DND-41 (cell line): ENCODE data around the gene NOS1.

ENCODE experiments used
- ATAC-seq: fragments of 200-7000 bp; cut with Tn5 transposase; 3 replicates; pipeline ENCODE4 v1.9.1; 2021; ENCODE audit warnings: low read depth; ENCODE audit not compliant: insufficient read depth
- DNase-seq: peaks from one replicate; pipeline ENCODE4 v3.0.0-alpha.2; 2020
- H2AFZ ChIP-seq: 2 replicates; pipeline ENCODE4 v1.6.0; 2012; ENCODE audit warnings: low read depth, low read length
- H3K27ac ChIP-seq: 2 replicates; pipeline ENCODE4 v1.5.1; 2012; ENCODE audit warnings: low read length, inconsistent platforms
- H3K27me3 ChIP-seq: fragments of 200-600 bp; sonication (generic); 2 replicates; pipeline ENCODE4 v1.6.0; 2012; ENCODE audit warnings: low read length, mild to moderate bottlenecking, inconsistent platforms; ENCODE audit not compliant: insufficient read depth, poor library complexity
- H3K36me3 ChIP-seq: 2 replicates; pipeline ENCODE4 v1.5.1; 2012; ENCODE audit warnings: low read length, inconsistent platforms; ENCODE audit not compliant: insufficient read depth
- H3K4me1 ChIP-seq: 2 replicates; pipeline ENCODE4 v1.5.1; 2012; ENCODE audit warnings: mild to moderate bottlenecking, low read length; ENCODE audit not compliant: insufficient read depth
- H3K4me2 ChIP-seq: 2 replicates; pipeline ENCODE4 v1.6.0; 2012; ENCODE audit warnings: mild to moderate bottlenecking, moderate library complexity, low read length, inconsistent platforms; ENCODE audit not compliant: insufficient read depth
- H3K4me3 ChIP-seq, 2 experiments: fragments of 200-600 bp in 1 of 2; shearing (Covaris generic) in 1 of 2; 2 replicates each; pipeline ENCODE4 v1.5.1; 2012 to 2016; ENCODE audit warnings: inconsistent platforms in 2 of 2, low read length in 2 of 2, mild to moderate bottlenecking in 2 of 2, low read depth in 1 of 2, moderate library complexity in 1 of 2
- H3K79me2 ChIP-seq: 2 replicates; pipeline ENCODE4 v1.6.0; 2012; ENCODE audit warnings: low read length, inconsistent platforms; ENCODE audit not compliant: insufficient read depth
- H3K9ac ChIP-seq: 2 replicates; pipeline ENCODE4 v1.6.0; 2012; ENCODE audit warnings: low read depth, mild to moderate bottlenecking, inconsistent platforms, low read length, moderate library complexity
- H3K9me3 ChIP-seq: 2 replicates; pipeline ENCODE4 v1.5.1; 2012; ENCODE audit warnings: low read length, moderate library complexity, mild to moderate bottlenecking, inconsistent platforms; ENCODE audit not compliant: insufficient read depth, severe bottlenecking
- H4K20me1 ChIP-seq: 2 replicates; pipeline ENCODE4 v1.6.0; 2012; ENCODE audit warnings: low read length; ENCODE audit not compliant: insufficient read depth
- CTCF ChIP-seq: IDR thresholded peaks from 2 replicates; pipeline ENCODE4 v1.5.1; 2012; ENCODE audit warnings: borderline replicate concordance, low read length, moderate library complexity, mild to moderate bottlenecking; ENCODE audit not compliant: poor library complexity, severe bottlenecking; ENCODE audit errors: extremely low read depth
- EZH2 ChIP-seq: IDR thresholded peaks from 3 replicates; pipeline ENCODE4 v1.6.1; 2012; ENCODE audit warnings: borderline replicate concordance, low read depth, mild to moderate bottlenecking, moderate library complexity, low read length, inconsistent platforms; ENCODE audit not compliant: severe bottlenecking

Gene NOS1

GRCh38 chr12:117363953-117364486 is 2.6 kb upstream of the NOS1 start:
- ATAC-seq = no peak
- no peak overlapping the region for H3K4me3 ChIP-seq
- DNase-seq = no peak
- no peaks in the 10 kb centered on the region for H3K36me3 ChIP-seq
- H3K4me1 ChIP-seq = no peaks in the 10 kb centered on the region
- TF ChIP-seq CTCF = no peak
- TF ChIP-seq EZH2 = no peak
- H3K79me2 ChIP-seq = no peaks in the 10 kb centered on the region
- peaks cover 23% of the 10 kb centered on the region for H3K27me3 ChIP-seq
- no peak overlapping the region for H3K4me2 ChIP-seq
- H4K20me1 ChIP-seq = no peaks in the 10 kb centered on the region; the same call in 1 of the 2 replicates
- H3K27ac ChIP-seq = no peak overlapping the region
- no peak overlapping the region for H3K9ac ChIP-seq
- H2AFZ ChIP-seq = no peak overlapping the region
- H3K9me3 ChIP-seq = no peaks in the 10 kb centered on the region

DNA sequence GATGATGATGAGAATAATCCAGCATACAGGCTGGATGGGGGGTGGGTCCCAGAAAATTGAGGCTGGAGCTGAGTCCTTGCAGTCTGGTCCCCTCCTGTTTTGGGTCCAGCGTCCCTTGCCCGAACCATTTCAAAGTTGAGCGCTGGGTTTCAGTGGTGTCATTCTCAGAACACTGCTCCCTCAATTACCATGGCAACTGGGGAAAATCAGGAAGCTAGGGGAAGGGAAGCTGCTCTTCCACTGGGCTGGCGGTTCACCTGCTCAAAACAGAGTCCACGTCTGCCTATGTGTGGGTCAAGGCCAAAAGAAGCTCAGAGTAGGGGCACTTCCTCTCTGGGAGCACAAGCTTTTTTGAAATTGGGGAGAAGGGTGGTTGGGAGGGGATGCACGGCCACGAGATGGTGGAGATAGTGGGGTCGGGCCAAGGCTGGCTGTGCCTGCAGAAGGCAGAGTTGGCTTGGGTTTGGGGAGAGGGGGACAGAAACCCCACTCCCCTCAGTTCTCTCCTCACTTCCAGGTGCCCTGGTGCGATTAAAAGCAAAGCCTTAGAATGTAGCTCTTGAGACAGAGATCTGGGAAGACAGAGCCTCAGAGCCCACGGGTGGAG is 1.7 kb upstream of the NOS1 start:
- Histone ChIP-seq H3K36me3 (no peaks in the 10 kb centered on the region), H3K79me2 (no peaks in the 10 kb centered on the region), H3K9ac (no peak overlapping the region), H4K20me1 (no peaks in the 10 kb centered on the region; the same call in 1 of the 2 replicates), H3K27me3 (peaks cover 26% of the 10 kb centered on the region), H3K9me3 (no peaks in the 10 kb centered on the region), H3K4me3 (no peak overlapping the region), H2AFZ (no peak overlapping the region), H3K4me1 (no peaks in the 10 kb centered on the region), H3K4me2 (no peak overlapping the region), H3K27ac (no peak overlapping the region)
- no peak for TF ChIP-seq EZH2
- no peak for TF ChIP-seq CTCF
- no peak for DNase-seq
- no peak for ATAC-seq

GRCh38 chr12:117362391-117362790 is 965 bp upstream of the NOS1 start:
- H3K4me3 ChIP-seq = no peak overlapping the region
- H3K27me3 ChIP-seq = peaks cover 28% of the 10 kb centered on the region
- H3K4me2 ChIP-seq = no peak overlapping the region
- no peaks in the 10 kb centered on the region for H3K9me3 ChIP-seq
- H2AFZ ChIP-seq = no peak overlapping the region
- H3K79me2 ChIP-seq = no peaks in the 10 kb centered on the region
- ATAC-seq (no peak), DNase-seq (no peak)
- no peaks in the 10 kb centered on the region for H3K36me3 ChIP-seq
- no peak overlapping the region for H3K9ac ChIP-seq
- H3K27ac ChIP-seq = no peak overlapping the region
- no peak for TF ChIP-seq CTCF
- TF ChIP-seq EZH2 = no peak
- no peaks in the 10 kb centered on the region for H3K4me1 ChIP-seq
- no peaks in the 10 kb centered on the region; the same call in 1 of the 2 replicates for H4K20me1 ChIP-seq
